Measurements from ENCODE around the gene TMEM18. TPM values are rescaled to one million over a fixed set of nuclear protein-coding genes. Genes with fewer than 3 reads are reported as not detected.

The TMEM18 gene
- total and polyA plus RNA-seq, 2 of the 13 experiments (the other 11 are each of a cell fraction or from before 2014, with no cell fraction given) = 45.9 to 49.4 TPM

DNA sequence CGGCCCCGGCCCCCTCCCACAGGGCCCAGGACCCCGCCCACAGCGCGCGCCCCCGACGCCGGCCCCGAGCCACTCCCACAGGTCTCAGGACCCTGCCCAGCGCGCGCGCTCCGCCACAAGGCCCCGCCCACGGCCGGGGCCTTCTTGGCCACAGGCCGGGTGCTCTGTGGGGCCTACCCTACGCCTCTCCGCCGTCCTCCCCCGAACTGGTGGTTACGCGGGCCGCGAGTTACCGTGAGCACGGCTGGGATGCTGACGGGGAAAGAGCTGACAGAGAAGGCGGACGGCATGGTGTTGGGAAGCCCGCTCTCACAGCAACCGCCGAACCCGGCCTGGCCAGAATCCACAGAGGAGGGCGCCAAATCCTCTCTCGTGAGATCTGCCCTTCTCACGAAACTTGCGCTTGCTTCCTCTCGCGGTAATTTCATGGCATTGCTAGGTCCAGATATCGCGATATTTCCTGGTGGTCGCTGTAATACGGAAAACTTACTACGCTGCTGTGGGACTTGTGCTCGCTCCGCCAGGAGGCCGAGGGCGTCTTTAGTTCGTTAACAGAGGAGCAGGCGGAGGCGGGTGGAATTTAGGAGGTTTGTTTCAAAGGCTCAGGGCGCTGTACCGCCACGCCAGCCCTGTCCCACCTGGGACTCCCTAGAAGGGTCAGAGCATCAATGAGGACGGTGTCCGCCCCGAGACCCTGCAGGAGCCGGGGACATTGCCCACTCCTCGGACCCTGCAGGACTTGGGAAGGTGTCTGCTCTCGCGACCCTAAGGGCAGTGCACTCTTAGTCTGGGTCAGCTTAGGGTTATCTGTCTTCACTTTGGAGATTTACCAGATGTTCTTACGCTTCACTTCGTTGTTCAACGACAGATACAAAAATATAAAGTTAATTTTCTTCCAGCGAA lies at the start of gene TMEM18 (continued):
- TF ChIP-seq, protein P1, sequence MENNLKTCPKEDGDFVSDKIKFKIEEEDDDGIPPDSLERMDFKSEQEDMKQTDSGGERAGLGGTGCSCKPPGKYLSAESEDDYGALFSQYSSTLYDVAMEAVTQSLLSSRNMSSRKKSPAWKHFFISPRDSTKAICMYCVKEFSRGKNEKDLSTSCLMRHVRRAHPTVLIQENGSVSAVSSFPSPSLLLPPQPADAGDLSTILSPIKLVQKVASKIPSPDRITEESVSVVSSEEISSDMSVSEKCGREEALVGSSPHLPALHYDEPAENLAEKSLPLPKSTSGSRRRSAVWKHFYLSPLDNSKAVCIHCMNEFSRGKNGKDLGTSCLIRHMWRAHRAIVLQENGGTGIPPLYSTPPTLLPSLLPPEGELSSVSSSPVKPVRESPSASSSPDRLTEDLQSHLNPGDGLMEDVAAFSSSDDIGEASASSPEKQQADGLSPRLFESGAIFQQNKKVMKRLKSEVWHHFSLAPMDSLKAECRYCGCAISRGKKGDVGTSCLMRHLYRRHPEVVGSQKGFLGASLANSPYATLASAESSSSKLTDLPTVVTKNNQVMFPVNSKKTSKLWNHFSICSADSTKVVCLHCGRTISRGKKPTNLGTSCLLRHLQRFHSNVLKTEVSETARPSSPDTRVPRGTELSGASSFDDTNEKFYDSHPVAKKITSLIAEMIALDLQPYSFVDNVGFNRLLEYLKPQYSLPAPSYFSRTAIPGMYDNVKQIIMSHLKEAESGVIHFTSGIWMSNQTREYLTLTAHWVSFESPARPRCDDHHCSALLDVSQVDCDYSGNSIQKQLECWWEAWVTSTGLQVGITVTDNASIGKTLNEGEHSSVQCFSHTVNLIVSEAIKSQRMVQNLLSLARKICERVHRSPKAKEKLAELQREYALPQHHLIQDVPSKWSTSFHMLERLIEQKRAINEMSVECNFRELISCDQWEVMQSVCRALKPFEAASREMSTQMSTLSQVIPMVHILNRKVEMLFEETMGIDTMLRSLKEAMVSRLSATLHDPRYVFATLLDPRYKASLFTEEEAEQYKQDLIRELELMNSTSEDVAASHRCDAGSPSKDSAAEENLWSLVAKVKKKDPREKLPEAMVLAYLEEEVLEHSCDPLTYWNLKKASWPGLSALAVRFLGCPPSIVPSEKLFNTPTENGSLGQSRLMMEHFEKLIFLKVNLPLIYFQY (CRISPR knock-in tag; IDR thresholded peaks at IDR 0.05; ENCODE audit: borderline replicate concordance) = peak; percentile 79
- 0 out of 2 replicates have a peak, but pooled peaks have one; percentile 49 for TF ChIP-seq PPARG (CRISPR knock-in tag; conservative IDR thresholded peaks at IDR 0.05)
- TF ChIP-seq, protein P2, sequence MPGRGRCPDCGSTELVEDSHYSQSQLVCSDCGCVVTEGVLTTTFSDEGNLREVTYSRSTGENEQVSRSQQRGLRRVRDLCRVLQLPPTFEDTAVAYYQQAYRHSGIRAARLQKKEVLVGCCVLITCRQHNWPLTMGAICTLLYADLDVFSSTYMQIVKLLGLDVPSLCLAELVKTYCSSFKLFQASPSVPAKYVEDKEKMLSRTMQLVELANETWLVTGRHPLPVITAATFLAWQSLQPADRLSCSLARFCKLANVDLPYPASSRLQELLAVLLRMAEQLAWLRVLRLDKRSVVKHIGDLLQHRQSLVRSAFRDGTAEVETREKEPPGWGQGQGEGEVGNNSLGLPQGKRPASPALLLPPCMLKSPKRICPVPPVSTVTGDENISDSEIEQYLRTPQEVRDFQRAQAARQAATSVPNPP (CRISPR knock-in tag; IDR thresholded peaks at IDR 0.05) = peak; percentile 98
- TF ChIP-seq ZNF549 (CRISPR knock-in tag; IDR thresholded peaks at IDR 0.05) = no peak
- peak; percentile 95 for TF ChIP-seq KDM5B (CRISPR knock-in tag; IDR thresholded peaks at IDR 0.05; ENCODE audit: borderline replicate concordance)
- TF ChIP-seq, protein P3, sequence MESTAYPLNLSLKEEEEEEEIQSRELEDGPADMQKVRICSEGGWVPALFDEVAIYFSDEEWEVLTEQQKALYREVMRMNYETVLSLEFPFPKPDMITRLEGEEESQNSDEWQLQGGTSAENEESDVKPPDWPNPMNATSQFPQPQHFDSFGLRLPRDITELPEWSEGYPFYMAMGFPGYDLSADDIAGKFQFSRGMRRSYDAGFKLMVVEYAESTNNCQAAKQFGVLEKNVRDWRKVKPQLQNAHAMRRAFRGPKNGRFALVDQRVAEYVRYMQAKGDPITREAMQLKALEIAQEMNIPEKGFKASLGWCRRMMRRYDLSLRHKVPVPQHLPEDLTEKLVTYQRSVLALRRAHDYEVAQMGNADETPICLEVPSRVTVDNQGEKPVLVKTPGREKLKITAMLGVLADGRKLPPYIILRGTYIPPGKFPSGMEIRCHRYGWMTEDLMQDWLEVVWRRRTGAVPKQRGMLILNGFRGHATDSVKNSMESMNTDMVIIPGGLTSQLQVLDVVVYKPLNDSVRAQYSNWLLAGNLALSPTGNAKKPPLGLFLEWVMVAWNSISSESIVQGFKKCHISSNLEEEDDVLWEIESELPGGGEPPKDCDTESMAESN (CRISPR knock-in tag; conservative IDR thresholded peaks at IDR 0.05) = peak; percentile 84
- TF ChIP-seq, protein P4, sequence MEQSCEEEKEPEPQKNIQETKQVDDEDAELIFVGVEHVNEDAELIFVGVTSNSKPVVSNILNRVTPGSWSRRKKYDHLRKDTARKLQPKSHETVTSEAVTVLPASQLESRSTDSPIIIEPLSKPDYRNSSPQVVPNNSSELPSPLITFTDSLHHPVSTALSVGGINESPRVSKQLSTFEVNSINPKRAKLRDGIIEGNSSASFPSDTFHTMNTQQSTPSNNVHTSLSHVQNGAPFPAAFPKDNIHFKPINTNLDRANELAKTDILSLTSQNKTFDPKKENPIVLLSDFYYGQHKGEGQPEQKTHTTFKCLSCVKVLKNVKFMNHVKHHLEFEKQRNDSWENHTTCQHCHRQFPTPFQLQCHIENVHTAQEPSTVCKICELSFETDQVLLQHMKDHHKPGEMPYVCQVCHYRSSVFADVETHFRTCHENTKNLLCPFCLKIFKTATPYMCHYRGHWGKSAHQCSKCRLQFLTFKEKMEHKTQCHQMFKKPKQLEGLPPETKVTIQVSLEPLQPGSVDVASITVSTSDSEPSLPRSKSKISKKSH (CRISPR knock-in tag; IDR thresholded peaks at IDR 0.05; ENCODE audit: borderline replicate concordance) = peak; percentile 15; the same call in 1 of the 2 replicates
- TF ChIP-seq, protein P5, sequence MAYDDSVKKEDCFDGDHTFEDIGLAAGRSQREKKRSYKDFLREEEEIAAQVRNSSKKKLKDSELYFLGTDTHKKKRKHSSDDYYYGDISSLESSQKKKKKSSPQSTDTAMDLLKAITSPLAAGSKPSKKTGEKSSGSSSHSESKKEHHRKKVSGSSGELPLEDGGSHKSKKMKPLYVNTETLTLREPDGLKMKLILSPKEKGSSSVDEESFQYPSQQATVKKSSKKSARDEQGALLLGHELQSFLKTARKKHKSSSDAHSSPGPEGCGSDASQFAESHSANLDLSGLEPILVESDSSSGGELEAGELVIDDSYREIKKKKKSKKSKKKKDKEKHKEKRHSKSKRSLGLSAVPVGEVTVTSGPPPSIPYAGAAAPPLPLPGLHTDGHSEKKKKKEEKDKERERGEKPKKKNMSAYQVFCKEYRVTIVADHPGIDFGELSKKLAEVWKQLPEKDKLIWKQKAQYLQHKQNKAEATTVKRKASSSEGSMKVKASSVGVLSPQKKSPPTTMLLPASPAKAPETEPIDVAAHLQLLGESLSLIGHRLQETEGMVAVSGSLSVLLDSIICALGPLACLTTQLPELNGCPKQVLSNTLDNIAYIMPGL (CRISPR knock-in tag; IDR thresholded peaks at IDR 0.05; ENCODE audit: borderline replicate concordance in 1 of 2, low read depth in 1 of 2) = peak; percentile 80 to 94; a peak in 3 of 4 replicates
- peak; percentile 95; the same call in 1 of the 2 replicates for TF ChIP-seq HOXA5 (CRISPR knock-in tag; IDR thresholded peaks at IDR 0.05)
- TF ChIP-seq ZNF569 (CRISPR knock-in tag; IDR thresholded peaks at IDR 0.05; ENCODE audit: borderline replicate concordance) = no peak
- TF ChIP-seq, protein P6, sequence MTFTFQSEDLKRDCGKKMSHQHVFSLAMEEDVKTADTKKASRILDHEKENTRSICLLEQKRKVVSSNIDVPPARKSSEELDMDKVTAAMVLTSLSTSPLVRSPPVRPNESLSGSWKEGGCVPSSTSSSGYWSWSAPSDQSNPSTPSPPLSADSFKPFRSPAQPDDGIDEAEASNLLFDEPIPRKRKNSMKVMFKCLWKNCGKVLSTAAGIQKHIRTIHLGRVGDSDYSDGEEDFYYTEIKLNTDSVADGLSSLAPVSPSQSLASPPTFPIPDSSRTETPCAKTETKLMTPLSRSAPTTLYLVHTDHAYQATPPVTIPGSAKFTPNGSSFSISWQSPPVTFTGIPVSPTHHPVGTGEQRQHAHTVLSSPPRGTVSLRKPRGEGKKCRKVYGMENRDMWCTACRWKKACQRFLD (CRISPR knock-in tag; IDR thresholded peaks at IDR 0.05; ENCODE audit: borderline replicate concordance) = peak; percentile 92
- peak; percentile 89 for TF ChIP-seq ZNF792 (CRISPR knock-in tag; IDR thresholded peaks at IDR 0.05)
- TF ChIP-seq ZBTB7B (CRISPR knock-in tag; IDR thresholded peaks at IDR 0.05) = peak; percentile 88
- peak; percentile 97 for TF ChIP-seq SALL1 (CRISPR knock-in tag; IDR thresholded peaks at IDR 0.05)
- peak; percentile 96 for TF ChIP-seq ZNF44 (CRISPR knock-in tag; IDR thresholded peaks at IDR 0.05)

Data from HepG2 (cell line).